Body of pancreas (tissue), 4 donors: ENCODE results near the gene PSORS1C1. TPM values are rescaled to one million over a fixed set of nuclear protein-coding genes. Genes with fewer than 3 reads are reported as not detected.
A peak's percentile ranks its signal among the peaks of the same experiment; 100 is the strongest.

Source experiments
- ATAC-seq: fragments of 150-250 bp; one replicate; pipeline ENCODE4 v1.9.1; 2016
- DNase-seq, 4 donors: peaks; one replicate each; pipeline ENCODE4 v3.0.0-alpha.2; 2019
- H3K27ac ChIP-seq, 4 donors: fragments of 200-600 bp; sonication (generic); 1 replicate in 3 of 4; 2 replicates in 1 of 4; pipeline versions ENCODE4 v1.5.1 to v1.6.1; 2016 to 2019; ENCODE audit warnings: mild to moderate bottlenecking in 1 of 4, mixed read lengths in 1 of 4, moderate library complexity in 1 of 4
- H3K27me3 ChIP-seq, 2 donors: fragments of 200-600 bp; sonication (generic); one replicate each; pipeline ENCODE4 v1.6.0; 2016; ENCODE audit warnings: mild to moderate bottlenecking in 1 of 2
- H3K36me3 ChIP-seq, 2 donors: fragments of 200-600 bp; sonication (generic); replicated peaks in 1 of 2; 2 replicates each; pipeline ENCODE4 v1.5.1; 2016; ENCODE audit warnings: low read depth in 2 of 2; ENCODE audit not compliant: insufficient read depth in 1 of 2
- H3K4me1 ChIP-seq: fragments of 200-600 bp; sonication (generic); one replicate; pipeline ENCODE4 v1.6.0; 2016
- H3K4me3 ChIP-seq, 2 donors: fragments of 200-600 bp; sonication (generic); 1 replicate in 1 of 2; 2 replicates in 1 of 2; pipeline ENCODE4 v1.5.1; 2016 to 2019
- H3K9me3 ChIP-seq, 3 donors: fragments of 200-600 bp; sonication (generic); 1 replicate in 2 of 3; 2 replicates in 1 of 3; pipeline ENCODE4 v1.5.1; 2016
- CTCF ChIP-seq, 7 experiments: fragments of 450-650 bp in 4 of 7; fragments of 200-600 bp in 3 of 7; sonication (generic) in 3 of 7; IDR thresholded peaks; one replicate each; pipeline ENCODE4 v1.5.1; 2016 to 2019; ENCODE audit warnings: antibody characterized with exemption in 7 of 7
- POLR2A ChIP-seq, 3 donors: fragments of 450-650 bp; IDR thresholded peaks; one replicate each; pipeline ENCODE4 v1.6.1; 2016; ENCODE audit warnings: antibody characterized with exemption in 3 of 3, mild to moderate bottlenecking in 2 of 3
- WGBS, 2 donors: methylation state at CpG; one replicate each; pipeline ENCODE4 v1.1.5; 2017; 5-methylcytosine and 5-hydroxymethylcytosine counted together
- intact Hi-C: fragments of 100-400 bp; cut with DNase I; formaldehyde crosslinking; loops from one replicate; pipeline ENCODE4 v1.15.1; 2023
- total RNA-seq, 2 donors: library from RNA; depleted of rRNA; stranded (reverse); fragments of >200 nt; gene quantifications; one replicate each; pipeline ENCODE4 v1.1.0, GENCODE V29; 2016

PSORS1C1 gene
- total RNA-seq, 2 donors from 2014 or later: 1.6 to 3.4 TPM

GRCh38 chr6:31116661-31117385, 2.2 kb downstream of the PSORS1C1 start:
- Histone ChIP-seq H3K4me1 (peaks cover 6% of the 10 kb centered on the region), H3K4me3 (no peak overlapping the region), H3K27ac (no peak overlapping the region), H3K36me3 (no peaks in the 10 kb centered on the region), H3K27me3 (no peaks in the 10 kb centered on the region), H3K9me3 (no peaks in the 10 kb centered on the region)
- intact Hi-C loops: no loop called here
- TF ChIP-seq POLR2A (IDR thresholded peaks at IDR 0.05) (no peak), CTCF (IDR thresholded peaks at IDR 0.05) (no peak)
- WGBS, 2 donors: 66 to 88% methylated on average over 8 to 19 of the region's 19 CpGs
- DNase-seq: peak in 1 of 4 donors; percentile 17
- no peak for ATAC-seq

- intact Hi-C loops: no loop called here
- Histone ChIP-seq H3K27ac (no peak overlapping the region), H3K27me3 (no peaks in the 10 kb centered on the region), H3K9me3 (no peaks in the 10 kb centered on the region), H3K4me3 (no peak overlapping the region), H3K36me3 (no peaks in the 10 kb centered on the region), H3K4me1 (peaks cover 20% of the 10 kb centered on the region)
- DNase-seq (no peak), ATAC-seq (no peak)
- 59 to 66% methylated on average over 7 of the region's 7 CpGs for WGBS, 2 donors
- TF ChIP-seq POLR2A (IDR thresholded peaks at IDR 0.05): no peak
- no peak for TF ChIP-seq CTCF (IDR thresholded peaks at IDR 0.05)
Observed at GRCh38 chr6:31118178-31118577, 3.6 kb downstream of the PSORS1C1 start.

GRCh38 chr6:31120151-31120915, 5.7 kb downstream of the PSORS1C1 start, which contains the start of gene CDSN:
CDSN (minus strand) TSS chr6:31120446; CDS start chr6:31120419, 27 bp downstream.
- H3K4me1 ChIP-seq: peaks cover 23% of the 10 kb centered on the region
- H3K27ac ChIP-seq: no peak within 1 kb of the TSS
- no peak for TF ChIP-seq POLR2A (IDR thresholded peaks at IDR 0.05)
- TF ChIP-seq CTCF (IDR thresholded peaks at IDR 0.05): no peak
- H3K36me3 ChIP-seq: no peaks in the 10 kb centered on the region
- H3K4me3 ChIP-seq: no peak within 1 kb of the TSS
- H3K9me3 ChIP-seq: no peaks in the 10 kb centered on the region
- H3K27me3 ChIP-seq: no peaks in the 10 kb centered on the region
- DNase-seq (no peak), ATAC-seq (no peak)
- WGBS, 2 donors: 69 to 82% methylated on average over 10 to 24 of the region's 26 CpGs
- intact Hi-C loops: no loop called here

- H3K36me3 ChIP-seq: no peaks in the 10 kb centered on the region
- 81 to 83% methylated on average over 9 to 10 of the region's 12 CpGs for WGBS, 2 donors
- no peaks in the 10 kb centered on the region for H3K9me3 ChIP-seq
- ATAC-seq (no peak), DNase-seq (no peak)
- peak overlapping the region in 1 of 4 donors; percentile 9 for H3K27ac ChIP-seq
- TF ChIP-seq POLR2A (IDR thresholded peaks at IDR 0.05) (no peak), CTCF (IDR thresholded peaks at IDR 0.05) (no peak)
- peaks cover 32% of the 10 kb centered on the region for H3K4me1 ChIP-seq
- H3K4me3 ChIP-seq: no peak overlapping the region
- no peaks in the 10 kb centered on the region for H3K27me3 ChIP-seq
- intact Hi-C loops: no loop called here
Observed at GRCh38 chr6:31121131-31121790, 6.7 kb downstream of the PSORS1C1 start.
